Subcutaneous adipose tissue (tissue), 4 donors: Measurements from ENCODE around the gene FCHSD2. TPM values are rescaled to one million over a fixed set of nuclear protein-coding genes. Genes with fewer than 3 reads are reported as not detected.

Source experiments
- total RNA-seq, 4 donors: library from RNA; depleted of rRNA; stranded (reverse); fragments of >200 nt; gene quantifications; one replicate each; pipeline ENCODE4 v1.1.0, GENCODE V29; 2016
- TF ChIP-seq, protein P1 (sequence below): fragments of 450-650 bp; IDR thresholded peaks from one replicate; pipeline ENCODE4 v1.5.1; 2016; ENCODE audit warnings: low read depth, mild to moderate bottlenecking, control low read depth, antibody characterized with exemption, moderate library complexity

FCHSD2 gene
- total RNA-seq, 4 donors from 2014 or later, result 26.2 to 34.7 (median 30.0) TPM

DNA sequence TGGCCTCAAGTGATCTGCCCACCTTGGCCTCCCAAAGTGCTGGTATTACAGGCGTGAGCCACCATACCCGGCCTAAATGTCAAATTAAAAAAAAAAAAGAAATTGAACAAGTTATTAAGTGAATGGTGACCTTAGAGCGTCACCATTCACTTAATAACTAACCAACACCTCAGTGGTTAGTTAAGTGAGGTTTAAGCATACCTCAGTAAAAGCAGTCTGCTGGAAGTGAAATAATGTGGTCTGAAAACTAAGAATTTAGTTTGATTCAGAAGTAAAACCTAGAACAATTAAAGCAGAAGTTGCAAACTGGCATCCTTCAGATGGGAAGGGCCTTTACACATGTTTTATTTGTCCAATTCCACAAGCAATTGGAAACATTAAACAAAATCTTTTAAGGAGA lies 71.5 kb downstream of the FCHSD2 start:
- TF ChIP-seq, protein P1, sequence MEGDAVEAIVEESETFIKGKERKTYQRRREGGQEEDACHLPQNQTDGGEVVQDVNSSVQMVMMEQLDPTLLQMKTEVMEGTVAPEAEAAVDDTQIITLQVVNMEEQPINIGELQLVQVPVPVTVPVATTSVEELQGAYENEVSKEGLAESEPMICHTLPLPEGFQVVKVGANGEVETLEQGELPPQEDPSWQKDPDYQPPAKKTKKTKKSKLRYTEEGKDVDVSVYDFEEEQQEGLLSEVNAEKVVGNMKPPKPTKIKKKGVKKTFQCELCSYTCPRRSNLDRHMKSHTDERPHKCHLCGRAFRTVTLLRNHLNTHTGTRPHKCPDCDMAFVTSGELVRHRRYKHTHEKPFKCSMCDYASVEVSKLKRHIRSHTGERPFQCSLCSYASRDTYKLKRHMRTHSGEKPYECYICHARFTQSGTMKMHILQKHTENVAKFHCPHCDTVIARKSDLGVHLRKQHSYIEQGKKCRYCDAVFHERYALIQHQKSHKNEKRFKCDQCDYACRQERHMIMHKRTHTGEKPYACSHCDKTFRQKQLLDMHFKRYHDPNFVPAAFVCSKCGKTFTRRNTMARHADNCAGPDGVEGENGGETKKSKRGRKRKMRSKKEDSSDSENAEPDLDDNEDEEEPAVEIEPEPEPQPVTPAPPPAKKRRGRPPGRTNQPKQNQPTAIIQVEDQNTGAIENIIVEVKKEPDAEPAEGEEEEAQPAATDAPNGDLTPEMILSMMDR, result no peak

DNA sequence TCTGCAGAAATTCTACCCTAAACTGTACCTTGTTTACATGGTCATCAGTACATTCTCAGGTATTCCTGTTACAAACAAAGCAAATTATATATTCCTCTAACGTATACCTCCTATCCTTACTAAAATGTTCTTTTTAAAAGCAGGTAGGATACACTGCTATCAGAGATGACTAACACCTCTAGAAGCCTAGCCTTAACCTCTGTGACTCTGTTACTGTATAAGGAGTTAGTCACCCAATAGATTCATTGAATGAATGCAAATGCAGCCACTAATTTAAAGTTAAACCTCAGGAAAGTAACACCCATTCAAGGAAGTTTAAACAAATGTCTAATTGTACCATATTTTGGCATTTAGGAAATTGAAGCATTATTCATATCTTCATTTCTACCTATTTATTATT lies 82.2 kb downstream of the FCHSD2 start:
- TF ChIP-seq, protein P1, result no peak

DNA sequence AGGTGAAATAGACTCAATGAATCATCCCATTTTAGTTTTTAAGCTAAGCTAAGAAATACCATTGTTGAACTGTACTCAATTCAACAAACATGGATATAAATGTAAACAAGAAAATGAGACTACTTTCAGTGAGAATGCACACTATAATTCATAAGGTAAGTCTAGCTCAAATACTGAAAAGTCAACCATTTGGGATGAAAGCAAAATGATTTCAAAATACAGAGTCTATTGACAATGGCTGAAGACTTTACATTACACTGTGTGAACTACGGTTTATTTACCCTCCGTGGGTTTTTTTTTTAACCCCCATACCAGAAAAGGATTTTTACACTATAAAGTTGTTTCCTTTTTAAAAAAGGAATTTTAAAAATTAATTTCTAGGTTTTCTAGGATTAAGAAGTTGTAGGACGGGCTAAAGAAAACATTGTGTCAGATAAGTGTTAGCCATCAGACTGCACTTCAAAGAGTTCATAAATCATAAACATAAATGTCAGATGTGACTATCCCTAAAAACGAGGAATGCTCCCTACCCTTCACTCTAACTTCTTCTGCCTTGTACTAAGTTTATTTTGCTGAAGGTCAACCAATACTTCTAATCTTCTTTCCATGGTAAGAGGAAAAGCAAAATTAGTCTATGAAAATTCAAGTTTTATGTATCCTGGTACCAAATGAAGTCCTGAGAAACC lies 83.0 kb downstream of the FCHSD2 start:
- TF ChIP-seq, protein P1, result no peak

DNA sequence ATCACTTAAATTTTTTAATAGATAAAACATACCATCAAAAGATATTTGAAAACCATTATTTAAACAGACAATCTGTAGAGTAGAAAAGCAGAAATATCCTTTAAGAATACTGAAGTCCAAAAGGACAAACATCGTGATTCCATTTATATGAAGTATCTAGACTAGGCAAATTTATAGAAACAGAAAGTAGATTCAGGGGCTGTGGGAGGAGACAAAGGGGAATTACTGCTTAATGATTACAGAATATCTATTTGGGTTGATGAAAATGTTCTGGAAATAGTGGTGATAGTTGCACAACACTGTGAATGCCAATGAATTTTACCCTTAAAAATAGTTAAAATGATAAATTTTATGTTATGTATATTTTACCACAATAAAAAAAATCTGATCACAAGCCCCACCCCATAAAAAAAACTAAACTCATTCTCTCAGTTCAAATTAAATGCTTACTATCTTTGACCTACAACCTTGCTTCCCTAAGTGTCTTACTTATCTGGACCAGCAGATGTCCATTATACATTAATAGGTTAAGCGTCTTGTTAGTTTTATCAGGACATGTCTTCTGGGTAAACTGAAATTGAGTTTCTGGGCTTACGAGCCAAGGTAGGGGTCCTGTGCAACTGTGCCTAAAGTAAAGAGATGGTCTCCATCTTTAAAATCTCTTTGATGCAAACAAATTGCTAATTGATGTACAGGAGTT lies 86.3 kb downstream of the FCHSD2 start:
- TF ChIP-seq, protein P1, result no peak

DNA sequence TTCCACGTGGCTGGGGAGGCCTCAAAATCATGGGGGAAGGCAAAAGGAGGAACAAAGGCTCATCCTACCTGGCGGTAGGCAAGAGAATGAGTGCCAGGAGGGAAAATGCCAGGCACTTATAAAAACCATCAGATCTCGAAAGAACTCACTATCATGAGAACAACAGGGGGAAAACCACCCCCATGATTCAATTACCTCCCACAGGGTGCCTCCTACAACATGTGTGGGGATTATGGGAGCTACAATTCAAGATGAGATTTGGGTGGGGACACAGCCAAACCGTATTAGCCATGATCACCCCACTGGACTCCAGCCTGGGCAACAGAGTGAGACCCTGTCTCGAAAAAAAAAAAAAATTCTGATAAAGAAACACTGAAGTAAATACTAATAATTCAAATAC lies 87.1 kb downstream of the FCHSD2 start:
- TF ChIP-seq, protein P1, result no peak

DNA sequence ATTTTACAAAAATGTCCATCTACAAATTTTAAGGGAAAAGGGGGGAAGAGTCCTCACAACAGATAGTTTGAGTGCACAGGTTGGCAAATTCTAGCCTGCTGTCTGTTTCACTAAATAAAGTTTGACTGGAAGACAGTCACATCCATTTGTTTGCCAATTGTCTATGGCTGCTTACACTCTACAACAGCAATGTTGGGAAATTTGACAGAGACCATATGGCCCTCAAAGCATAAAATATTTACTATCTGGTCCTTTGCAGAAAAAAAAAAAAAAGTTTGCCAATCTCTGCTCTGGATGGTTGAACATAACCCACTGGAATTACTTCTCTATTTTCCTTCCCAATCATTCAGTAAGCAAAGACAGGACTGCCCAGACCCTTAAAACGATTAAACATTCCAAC lies 88.2 kb downstream of the FCHSD2 start:
- TF ChIP-seq, protein P1, result no peak

DNA sequence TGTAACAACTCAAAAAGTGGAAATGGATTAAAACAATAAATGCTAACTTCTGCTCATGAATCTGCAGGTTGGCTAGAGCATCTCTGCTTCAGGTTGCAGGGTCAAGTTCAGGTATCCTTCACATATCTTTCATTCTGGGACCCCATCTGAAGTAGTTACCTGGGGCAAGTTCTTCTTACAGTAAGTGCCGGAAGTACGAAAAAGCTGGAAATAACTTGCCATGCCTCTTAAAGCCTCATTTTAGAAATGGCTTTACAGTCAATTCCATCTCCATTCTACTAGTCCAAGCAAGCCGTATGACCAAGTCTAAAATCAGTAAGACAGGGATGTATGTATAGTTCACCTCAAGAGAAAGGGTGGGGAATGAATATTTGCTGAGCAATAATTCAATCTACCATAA lies 93.7 kb downstream of the FCHSD2 start:
- TF ChIP-seq, protein P1, result no peak
